Gastrocnemius medialis (tissue), 4 donors: ENCODE results near the gene USF3. TPM values are rescaled to one million over a fixed set of nuclear protein-coding genes. Genes with fewer than 3 reads are reported as not detected.

Experiments
- ATAC-seq, 2 donors: fragments of 150-250 bp; one replicate each; pipeline ENCODE4 v1.9.1; 2016
- DNase-seq, 2 donors: peaks; one replicate each; pipeline ENCODE4 v3.0.0-alpha.2; 2019
- H3K27ac ChIP-seq, 4 donors: fragments of 200-600 bp; sonication (generic); 1 replicate in 1 of 4; 2 replicates in 3 of 4; pipeline ENCODE4 v1.5.1; 2016 to 2018; ENCODE audit warnings: mild to moderate bottlenecking in 2 of 4, moderate library complexity in 1 of 4
- H3K27me3 ChIP-seq, 3 donors: fragments of 200-600 bp; sonication (generic) in 2 of 3; 1 replicate in 1 of 3; 2 replicates in 2 of 3; pipeline versions ENCODE4 v1.5.1 to v1.6.0; 2016 to 2019; ENCODE audit warnings: mild to moderate bottlenecking in 1 of 3, moderate library complexity in 1 of 3
- H3K36me3 ChIP-seq, 2 donors: fragments of 200-600 bp; sonication (generic) in 1 of 2; one replicate each; pipeline ENCODE4 v1.5.1; 2017 to 2018
- H3K4me1 ChIP-seq, 2 donors: fragments of 200-600 bp; sonication (generic) in 1 of 2; one replicate each; pipeline ENCODE4 v1.5.1; 2016 to 2017; ENCODE audit warnings: mild to moderate bottlenecking in 2 of 2
- H3K4me3 ChIP-seq, 4 donors: fragments of 200-600 bp; sonication (generic) in 3 of 4; 1 replicate in 1 of 4; 2 replicates in 3 of 4; pipeline ENCODE4 v1.5.1; 2016 to 2019; ENCODE audit warnings: mild to moderate bottlenecking in 2 of 4
- H3K9me3 ChIP-seq, 3 donors: fragments of 200-600 bp; sonication (generic) in 2 of 3; 1 replicate in 1 of 3; 2 replicates in 2 of 3; pipeline ENCODE4 v1.5.1; 2016 to 2019
- POLR2A ChIP-seq, 2 donors: fragments of 450-650 bp; IDR thresholded peaks; one replicate each; pipeline ENCODE4 v1.6.1; 2017; ENCODE audit warnings: antibody characterized with exemption in 2 of 2, mild to moderate bottlenecking in 2 of 2, moderate library complexity in 2 of 2
- in situ Hi-C, 4 donors: fragments of 200-750 bp; cut with MboI; loops; one replicate each; pipeline versions ENCODE4 v1.15.0 to v1.8.0; 2017; ENCODE audit warnings: low sequenced_read_pairs in 4 of 4
- intact Hi-C: fragments of 100-400 bp; cut with DNase I; formaldehyde crosslinking; loops from one replicate; pipeline ENCODE4 v1.15.1; 2023; ENCODE audit warnings: low total_unique reads
- total RNA-seq, 4 donors: library from RNA; depleted of rRNA; stranded (reverse); fragments of >200 nt; gene quantifications; one replicate each; pipeline versions ENCODE4 v1.1.0 to v1.2.3, GENCODE V29; 2016
- TF ChIP-seq, protein P1 (sequence below), 5 experiments: fragments of 450-650 bp in 3 of 5; fragments of 200-600 bp in 2 of 5; sonication (generic) in 2 of 5; IDR thresholded peaks in 4 of 5; conservative IDR thresholded peaks in 1 of 5; 1 replicate in 4 of 5; 2 replicates in 1 of 5; pipeline ENCODE4 v1.5.1; 2016 to 2019; ENCODE audit warnings: antibody characterized with exemption in 5 of 5, mild to moderate bottlenecking in 3 of 5, moderate library complexity in 3 of 5

USF3 gene
- total RNA-seq, 4 donors from 2014 or later: 35.7 to 49.6 (median 40.1) TPM

DNA sequence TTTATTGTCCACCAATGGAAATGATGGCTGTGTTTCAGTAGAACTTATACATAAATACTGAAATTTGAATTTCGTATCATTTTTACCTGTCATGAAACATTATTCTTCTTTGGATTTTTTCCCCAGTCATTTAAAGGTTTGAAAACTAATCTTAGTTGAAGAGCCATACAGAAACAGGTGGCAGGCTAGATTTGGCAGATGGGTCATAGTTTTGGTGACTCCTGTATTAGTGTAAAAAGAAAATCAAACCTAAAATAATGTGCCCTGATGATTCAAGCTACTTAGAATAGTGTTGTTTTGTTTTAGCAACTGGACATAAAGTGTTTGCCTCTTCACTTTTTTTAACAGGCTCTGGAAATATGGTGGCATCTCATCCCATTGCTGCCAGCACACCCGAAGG lies 95.2 kb downstream of the USF3 start:
- in situ Hi-C loops: loop anchor here in 1 of 4 donors (25.0 kb wide), 1 partner anchor 539 kb away; no protein-coding TSS in a partner anchor
- Histone ChIP-seq H3K27me3 (no peaks in the 10 kb centered on the region), H3K27ac (no peak overlapping the region), H3K9me3 (no peaks in the 10 kb centered on the region), H3K4me3 (no peak overlapping the region), H3K36me3 (no peaks in the 10 kb centered on the region), H3K4me1 (peaks cover 13 to 24% of the 10 kb centered on the region in 2 donors)
- ATAC-seq: no peak
- intact Hi-C loops: no loop called here
- DNase-seq: no peak
- TF ChIP-seq, protein P1, sequence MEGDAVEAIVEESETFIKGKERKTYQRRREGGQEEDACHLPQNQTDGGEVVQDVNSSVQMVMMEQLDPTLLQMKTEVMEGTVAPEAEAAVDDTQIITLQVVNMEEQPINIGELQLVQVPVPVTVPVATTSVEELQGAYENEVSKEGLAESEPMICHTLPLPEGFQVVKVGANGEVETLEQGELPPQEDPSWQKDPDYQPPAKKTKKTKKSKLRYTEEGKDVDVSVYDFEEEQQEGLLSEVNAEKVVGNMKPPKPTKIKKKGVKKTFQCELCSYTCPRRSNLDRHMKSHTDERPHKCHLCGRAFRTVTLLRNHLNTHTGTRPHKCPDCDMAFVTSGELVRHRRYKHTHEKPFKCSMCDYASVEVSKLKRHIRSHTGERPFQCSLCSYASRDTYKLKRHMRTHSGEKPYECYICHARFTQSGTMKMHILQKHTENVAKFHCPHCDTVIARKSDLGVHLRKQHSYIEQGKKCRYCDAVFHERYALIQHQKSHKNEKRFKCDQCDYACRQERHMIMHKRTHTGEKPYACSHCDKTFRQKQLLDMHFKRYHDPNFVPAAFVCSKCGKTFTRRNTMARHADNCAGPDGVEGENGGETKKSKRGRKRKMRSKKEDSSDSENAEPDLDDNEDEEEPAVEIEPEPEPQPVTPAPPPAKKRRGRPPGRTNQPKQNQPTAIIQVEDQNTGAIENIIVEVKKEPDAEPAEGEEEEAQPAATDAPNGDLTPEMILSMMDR (IDR thresholded peaks at IDR 0.05 in 4 of 5, conservative IDR thresholded peaks at IDR 0.05 in 1 of 5): no peak
- no peak for TF ChIP-seq POLR2A (IDR thresholded peaks at IDR 0.05)

- ATAC-seq (peak in 1 of 2 donors; percentile 62), DNase-seq (no peak)
- Histone ChIP-seq H3K4me3 (no peak overlapping the region), H3K27me3 (no peaks in the 10 kb centered on the region), H3K27ac (no peak overlapping the region), H3K9me3 (no peaks in the 10 kb centered on the region), H3K36me3 (no peaks in the 10 kb centered on the region), H3K4me1 (peaks cover 13 to 24% of the 10 kb centered on the region in 2 donors)
- in situ Hi-C loops: loop anchor here in 1 of 4 donors (25.0 kb wide), 1 partner anchor 538 kb away; no protein-coding TSS in a partner anchor
- no peak for TF ChIP-seq POLR2A (IDR thresholded peaks at IDR 0.05)
- TF ChIP-seq, protein P1 (IDR thresholded peaks at IDR 0.05 in 4 of 5, conservative IDR thresholded peaks at IDR 0.05 in 1 of 5): no peak
- intact Hi-C loops: no loop called here
Observed at GRCh38 chr3:113600418-113601182, 95.8 kb downstream of the USF3 start.

Other genes with a start within 250 kb of the USF3 start
- gene SPICE1, start 181.5 kb downstream of the USF3 start, total RNA-seq: 1 to 10 TPM; 1.9 to 5.3 (median 3.4) TPM
- gene SIDT1, start 164.1 kb downstream of the USF3 start, total RNA-seq: under 1 TPM in 3 of 4 donors, not detected in 1; 0.13 to 0.87 (median 0.19) TPM
- 100 to 1,000 TPM; 248 to 440 (median 331) TPM for gene NAA50, start 49.6 kb upstream of the USF3 start, total RNA-seq
- gene ATP6V1A, start 50.4 kb upstream of the USF3 start, total RNA-seq: 10 to 100 TPM; 11.3 to 21.3 (median 15.0) TPM
- under 1 TPM in 2 of 4 donors, not detected in 2; 0.29 to 0.95 TPM for gene GRAMD1C, start 142.1 kb upstream of the USF3 start, total RNA-seq